ENCODE data around the gene SAE1.

The SAE1 gene

GRCh38 chr19:47221080-47221841 is 90.6 kb downstream of the SAE1 start:
- DNase-seq = no peak

GRCh38 chr19:47221890-47222289 is 91.3 kb downstream of the SAE1 start:
- DNase-seq = no peak

GRCh38 chr19:47225746-47226425 is 95.3 kb downstream of the SAE1 start:
- DNase-seq = peak; percentile 85

DNA sequence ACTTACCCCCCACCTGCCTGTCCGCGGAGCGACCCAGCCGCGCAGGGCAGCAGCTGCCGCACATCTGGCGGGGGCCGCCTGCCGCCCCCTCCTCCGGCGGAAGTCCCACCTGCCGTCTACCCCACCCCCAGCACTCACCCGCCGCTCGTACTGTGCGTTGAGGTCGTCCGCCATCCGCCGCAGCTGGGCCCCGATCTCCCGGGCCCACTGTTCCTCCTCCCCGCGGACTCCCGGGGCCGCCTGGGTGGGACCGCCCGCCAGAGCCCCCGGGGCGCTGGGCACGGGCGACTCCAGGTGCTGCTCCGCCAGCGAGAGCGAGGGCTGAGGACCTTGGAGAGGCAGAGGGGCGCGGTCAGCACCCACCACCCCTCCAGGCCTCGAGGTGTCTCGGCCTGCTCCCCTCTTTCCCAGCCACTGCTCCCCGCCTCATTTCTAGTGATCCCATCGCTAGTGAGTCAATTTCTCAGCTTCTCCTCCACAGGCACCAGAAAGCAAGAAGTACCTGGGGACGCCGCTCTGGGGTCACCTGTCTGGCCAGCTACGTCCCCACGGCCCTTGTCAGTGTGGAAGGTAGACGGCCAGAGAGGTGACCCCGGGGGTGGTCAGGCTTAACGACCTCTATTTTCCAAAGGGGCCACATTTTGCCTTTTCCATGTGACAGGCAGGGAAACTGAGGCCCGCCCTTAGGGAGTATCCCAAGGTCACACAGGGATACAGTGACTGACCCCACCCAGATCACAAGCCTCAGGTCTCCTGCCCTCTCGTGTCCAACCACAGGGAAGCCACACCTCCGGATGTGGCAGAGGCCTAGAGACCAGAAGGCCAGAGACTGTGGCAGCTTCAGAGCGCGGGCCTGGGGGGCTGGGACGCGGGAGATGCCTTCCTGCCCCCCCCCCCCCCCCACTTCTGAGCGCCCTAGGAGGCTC is 96.1 kb downstream of the SAE1 start:
- peak; percentile 89 for DNase-seq

- peak; percentile 95 for DNase-seq
Measured at GRCh38 chr19:47227352-47228167, 96.9 kb downstream of the SAE1 start.

DNA sequence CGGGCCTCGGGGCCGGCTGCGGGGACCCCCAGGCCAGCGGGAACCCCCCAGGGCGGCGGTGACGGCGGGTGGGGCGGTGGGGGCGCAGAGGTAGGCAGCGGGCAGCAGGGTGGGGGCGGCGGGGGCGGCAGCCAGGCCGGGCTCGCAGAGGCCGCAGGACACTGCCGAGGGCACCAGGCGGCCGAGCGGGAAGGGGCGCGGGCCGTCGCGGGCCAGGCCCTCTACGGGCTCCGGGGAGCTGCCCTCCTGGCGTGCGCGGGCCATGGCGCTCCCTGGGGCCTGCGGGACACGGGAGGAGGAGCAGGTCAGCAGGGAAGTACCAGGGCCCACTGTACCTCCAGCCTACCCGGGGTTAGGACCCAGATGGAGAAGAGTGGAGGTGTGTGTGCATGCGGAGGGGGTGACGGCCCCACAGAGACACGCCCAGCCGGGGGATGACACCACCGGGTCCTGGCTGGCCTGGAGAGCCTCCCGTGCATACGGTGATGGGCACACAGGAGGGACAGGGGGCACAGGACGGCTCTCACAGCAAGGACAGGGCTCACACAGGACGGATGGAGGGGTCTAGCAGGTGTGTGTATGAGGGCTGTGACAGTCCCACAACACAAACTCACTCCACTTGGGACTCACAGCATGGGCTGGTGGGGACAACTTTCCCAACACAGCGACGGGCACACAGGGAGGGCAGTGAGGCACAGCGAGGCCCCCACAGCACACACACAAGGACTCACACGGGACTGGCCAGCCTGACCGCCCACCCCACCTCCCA is 97.7 kb downstream of the SAE1 start:
- DNase-seq = peak; percentile 42

DNA sequence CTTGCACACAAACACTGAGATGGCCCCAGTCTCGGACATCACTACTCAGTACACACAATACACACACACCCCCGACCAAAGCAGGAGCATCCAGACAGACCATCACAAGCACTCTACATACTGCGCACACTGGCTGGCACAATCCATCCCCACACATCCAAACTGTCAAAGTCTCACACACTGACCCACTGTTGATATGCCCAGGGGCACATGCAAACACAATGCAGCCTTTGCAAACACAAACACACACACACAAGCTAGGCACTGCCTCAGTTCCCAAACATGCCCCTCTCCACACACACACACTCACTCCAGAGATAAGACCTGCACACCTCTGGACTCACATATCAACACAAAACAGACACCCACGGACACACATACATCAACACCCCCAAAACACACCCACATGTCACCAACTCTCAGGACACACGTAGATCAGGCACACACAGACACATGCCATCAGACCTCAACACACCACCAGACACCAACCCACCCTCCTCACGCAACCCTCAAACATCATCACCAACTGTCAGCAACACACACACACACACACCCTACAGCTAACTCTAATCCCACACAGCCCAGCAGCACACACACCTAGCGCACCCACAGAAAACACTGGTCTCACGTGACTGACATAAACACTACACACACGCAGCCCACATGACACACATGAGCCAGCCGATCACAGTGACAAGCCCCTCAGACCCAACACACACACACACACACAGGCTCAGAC is 98.5 kb downstream of the SAE1 start:
- peak; percentile 34 for DNase-seq

- DNase-seq = peak; percentile 35
Measured at GRCh38 chr19:47229676-47230053, 99.0 kb downstream of the SAE1 start.

GRCh38 chr19:47230054-47230920 is 99.7 kb downstream of the SAE1 start:
- peak; percentile 46 for DNase-seq

GRCh38 chr19:47230921-47231214 is 100.2 kb downstream of the SAE1 start, which contains the start of gene BBC3:
Gene BBC3, minus strand, starts transcription at chr19:47231199. Its CDS starts 2,768 bp downstream, at chr19:47228431.
- peak; percentile 34 for DNase-seq

GRCh38 chr19:47231215-47232054 is 100.8 kb downstream of the SAE1 start:
- DNase-seq = peak; percentile 85

- DNase-seq = peak; percentile 85
Measured at GRCh38 chr19:47232422-47233211, 102.0 kb downstream of the SAE1 start.

DNA sequence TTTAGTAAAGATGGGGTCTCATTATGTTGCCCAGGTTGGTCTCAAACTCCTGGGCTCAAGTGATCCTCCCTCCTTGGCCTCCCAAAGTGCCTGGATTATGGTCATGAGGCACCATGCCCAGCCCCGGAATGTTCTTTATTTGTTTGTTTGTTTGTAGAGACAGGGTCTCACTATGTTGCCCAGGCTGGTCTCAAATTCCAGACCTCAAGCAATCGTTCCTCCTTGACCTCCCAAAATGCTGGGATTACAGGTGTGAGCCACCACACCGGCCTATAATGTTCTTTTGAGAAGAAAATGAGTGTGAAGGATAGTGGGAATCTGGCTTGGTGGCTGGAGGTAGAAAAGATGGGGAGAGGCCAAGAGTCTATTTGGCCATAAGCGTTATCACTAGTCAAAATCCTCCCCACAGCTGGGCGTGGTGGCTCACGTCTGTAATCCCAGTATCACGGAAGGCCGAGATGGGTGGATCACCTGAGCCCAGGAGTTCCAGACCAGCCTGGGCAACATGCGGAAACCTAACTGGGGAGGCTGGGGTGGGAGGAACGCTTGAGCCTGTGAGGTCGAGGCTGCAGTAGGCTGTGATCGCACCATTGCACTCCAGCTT is 105.5 kb downstream of the SAE1 start:
- DNase-seq = no peak

GRCh38 chr19:47239152-47239551 is 108.5 kb downstream of the SAE1 start:
- no peak for DNase-seq

DNA sequence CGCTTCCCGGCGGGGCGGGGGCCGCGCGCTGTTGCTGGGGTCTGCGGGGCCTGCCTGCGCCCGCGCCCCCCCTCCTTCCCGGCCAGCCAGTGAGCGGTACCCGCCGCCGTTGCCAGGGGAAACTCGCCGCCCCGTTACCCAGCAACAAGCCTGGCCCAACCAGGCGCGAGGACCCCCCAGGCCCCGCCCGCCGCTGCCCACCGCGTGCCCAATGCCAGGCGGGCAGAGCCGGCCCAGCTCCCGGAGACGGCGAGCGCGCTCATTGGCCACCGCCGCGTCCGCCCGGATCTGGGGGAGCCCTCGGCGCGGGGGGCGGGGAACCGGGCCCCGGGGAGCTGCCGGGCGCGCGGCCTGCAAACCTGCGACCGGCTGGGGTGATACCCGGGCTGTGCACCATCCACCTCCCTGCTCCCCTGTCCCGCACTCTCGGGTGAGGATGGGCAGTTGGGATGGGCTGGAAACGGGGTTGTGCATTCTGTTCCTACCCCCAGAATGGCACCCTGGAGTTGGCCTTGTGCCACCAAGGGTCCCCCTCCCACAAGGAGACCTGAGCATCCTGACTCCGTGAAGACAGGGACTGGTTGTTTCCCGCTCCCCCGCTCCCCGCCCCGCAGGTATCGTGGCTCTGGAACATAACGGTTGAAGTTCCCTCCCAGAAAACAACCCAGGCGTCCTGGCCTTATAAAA is 109.1 kb downstream of the SAE1 start:
- DNase-seq = peak; percentile 61

DNA sequence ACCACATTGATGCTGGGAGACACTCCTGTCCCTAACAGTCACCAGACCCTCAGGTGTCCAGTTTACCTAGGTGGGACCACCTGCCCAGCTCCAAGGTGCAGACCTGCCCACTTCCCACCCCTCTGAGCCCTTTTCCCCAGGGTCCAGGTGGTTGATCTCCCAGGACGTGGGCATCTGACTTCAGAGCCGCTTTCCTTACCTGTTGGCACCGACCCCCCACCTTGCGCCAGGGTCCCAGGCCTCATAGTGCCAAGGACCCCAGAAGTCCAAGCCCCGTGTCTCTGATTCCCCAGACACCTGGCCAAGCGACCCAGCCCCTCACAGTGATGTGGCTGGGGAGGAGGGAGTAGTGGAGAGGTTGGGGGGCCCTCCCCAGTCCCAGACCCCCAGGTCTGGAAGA is 109.9 kb downstream of the SAE1 start:
- no peak for DNase-seq
